ENCODE data around the gene YBX3. TPM values are rescaled to one million over a fixed set of nuclear protein-coding genes. Genes with fewer than 3 reads are reported as not detected.

YBX3 gene
- total RNA-seq, 4 donors from 2014 or later = 406 to 604 (median 588) TPM

- peaks cover 46 to 83% (median 60%) of the 10 kb centered on the region in 4 donors for H3K36me3 ChIP-seq
- intact Hi-C loops (cut with DNase I) = no loop called here
- 86% methylated on average over 1 of the region's 1 CpG for WGBS
Observed at GRCh38 chr12:10697862-10698261, 25.3 kb downstream of the YBX3 start.

GRCh38 chr12:10697156-10697555 is 26.0 kb downstream of the YBX3 start:
- no peaks in the 10 kb centered on the region for H3K4me1 ChIP-seq
- H3K27ac ChIP-seq (replicated peaks in 1 of 4) = no peak overlapping the region

More at GRCh38 chr12:10697862-10698261, 25.3 kb downstream of the YBX3 start:
- no peaks in the 10 kb centered on the region for H3K4me1 ChIP-seq
- TF ChIP-seq POLR2AphosphoS5 (IDR thresholded peaks at IDR 0.05) (no peak), POLR2A (IDR thresholded peaks at IDR 0.05; ENCODE audit: low read depth) (no peak), CTCF (IDR thresholded peaks at IDR 0.05) (no peak), EP300 (IDR thresholded peaks at IDR 0.05) (no peak)
- no peak for DNase-seq (ENCODE audit: extremely low spot score)
- no peak overlapping the region for H3K27ac ChIP-seq (replicated peaks in 1 of 4)
- H3K4me3 ChIP-seq = no peak overlapping the region
- H3K9me3 ChIP-seq = no peaks in the 10 kb centered on the region
- no peaks in the 10 kb centered on the region for H3K27me3 ChIP-seq

GRCh38 chr12:10690906-10691305 is 32.2 kb downstream of the YBX3 start:
- WGBS = 96% methylated on average over 2 of the region's 2 CpGs
- Histone ChIP-seq H3K4me1 (no peaks in the 10 kb centered on the region), H3K36me3 (peaks cover 0 to 17% (median 2%) of the 10 kb centered on the region in 4 donors), H3K4me3 (no peak overlapping the region), H3K9me3 (no peaks in the 10 kb centered on the region), H3K27ac (replicated peaks in 1 of 4) (no peak overlapping the region), H3K27me3 (peaks cover 0 to 5% (median 0%) of the 10 kb centered on the region in 4 donors)
- no peak for DNase-seq (ENCODE audit: extremely low spot score)
- TF ChIP-seq EP300 (IDR thresholded peaks at IDR 0.05) (no peak), CTCF (IDR thresholded peaks at IDR 0.05) (no peak), POLR2AphosphoS5 (IDR thresholded peaks at IDR 0.05) (no peak), POLR2A (IDR thresholded peaks at IDR 0.05; ENCODE audit: low read depth) (no peak)
- intact Hi-C loops (cut with DNase I) = no loop called here

More at GRCh38 chr12:10697156-10697555, 26.0 kb downstream of the YBX3 start:
- intact Hi-C loops (cut with DNase I) = no loop called here
- no peak for DNase-seq (ENCODE audit: extremely low spot score)
- Histone ChIP-seq H3K36me3 (peaks cover 41 to 76% (median 55%) of the 10 kb centered on the region in 4 donors), H3K4me3 (no peak overlapping the region), H3K9me3 (no peaks in the 10 kb centered on the region), H3K27me3 (no peaks in the 10 kb centered on the region)
- TF ChIP-seq POLR2AphosphoS5 (IDR thresholded peaks at IDR 0.05) (no peak), POLR2A (IDR thresholded peaks at IDR 0.05; ENCODE audit: low read depth) (no peak), CTCF (IDR thresholded peaks at IDR 0.05) (no peak), EP300 (IDR thresholded peaks at IDR 0.05) (no peak)
- WGBS = 96% methylated on average over 2 of the region's 2 CpGs

- H3K27me3 ChIP-seq = peaks cover 0 to 14% (median 0%) of the 10 kb centered on the region in 4 donors
- H3K36me3 ChIP-seq = peaks cover 0 to 7% (median 0%) of the 10 kb centered on the region in 4 donors
- no peak overlapping the region for H3K4me3 ChIP-seq
- WGBS = 46% methylated on average over 2 of the region's 2 CpGs
- TF ChIP-seq POLR2A (IDR thresholded peaks at IDR 0.05; ENCODE audit: low read depth) (no peak), CTCF (IDR thresholded peaks at IDR 0.05) (no peak), POLR2AphosphoS5 (IDR thresholded peaks at IDR 0.05) (no peak), EP300 (IDR thresholded peaks at IDR 0.05) (no peak)
- no peak overlapping the region for H3K27ac ChIP-seq (replicated peaks in 1 of 4)
- no peak for DNase-seq (ENCODE audit: extremely low spot score)
- H3K9me3 ChIP-seq = no peaks in the 10 kb centered on the region
- intact Hi-C loops (cut with DNase I) = no loop called here
- no peaks in the 10 kb centered on the region for H3K4me1 ChIP-seq
Observed at GRCh38 chr12:10689146-10689545, 34.0 kb downstream of the YBX3 start.

GRCh38 chr12:10688042-10688441 is 35.1 kb downstream of the YBX3 start:
- WGBS = 94% methylated on average over 1 of the region's 1 CpG
- H3K27ac ChIP-seq (replicated peaks in 1 of 4) = no peak overlapping the region
- H3K4me3 ChIP-seq = no peak overlapping the region
- no peaks in the 10 kb centered on the region for H3K36me3 ChIP-seq
- no peaks in the 10 kb centered on the region for H3K9me3 ChIP-seq
- peaks cover 0 to 14% (median 0%) of the 10 kb centered on the region in 4 donors for H3K27me3 ChIP-seq
- intact Hi-C loops (cut with DNase I) = no loop called here
- DNase-seq (ENCODE audit: extremely low spot score) = no peak
- H3K4me1 ChIP-seq = no peaks in the 10 kb centered on the region
- no peak for TF ChIP-seq EP300 (IDR thresholded peaks at IDR 0.05)

Measured in esophagus muscularis mucosa (tissue), 4 donors.